HepG2 (cell line): ENCODE results near the gene LYST. TPM values are rescaled to one million over a fixed set of nuclear protein-coding genes. Genes with fewer than 3 reads are reported as not detected.

Experiments used
- ATAC-seq: fragments of 200-7000 bp; cut with Tn5 transposase; 3 replicates; pipeline ENCODE4 v1.9.1; 2020; ENCODE audit warnings: mild to moderate bottlenecking, moderate library complexity
- BruUV-seq: library from RNA; stranded (reverse); fragments of 400-500 nt; replicated peaks from 2 replicates; lab custom pipeline; 2021; lab: Mats Ljungman, UMichigan
- CTCF ChIA-PET: fragments of 300-600 bp; formaldehyde crosslinking; extraction: SDS; loops from one replicate; lab custom pipeline; 2021; ENCODE audit warnings: low total read pairs, inconsistent platforms, low intra/inter-chr PET ratio; lab: Yijun Ruan, JAX
- POLR2A ChIA-PET: fragments of 350-600 bp; sonication (Branson Sonifier 250); formaldehyde crosslinking; loops from one replicate; lab custom pipeline; 2020; ENCODE audit warnings: antibody characterized with exemption, inconsistent platforms; lab: Yijun Ruan, JAX
- DNase-seq: peaks from one replicate; pipeline ENCODE4 v3.0.0-alpha.2; 2015; ENCODE audit warnings: low spot score
- FAIRE-seq: peaks from 3 replicates; lab custom pipeline; 2011; peaks lifted over from hg19 to GRCh38; lab: Jason Lieb, UNC
- H2AFZ ChIP-seq: one replicate; pipeline ENCODE4 v1.6.1; 2011; ENCODE audit warnings: low read length, inconsistent platforms
- H3K27ac ChIP-seq: fragments of 300-600 bp; 3 replicates; pipeline ENCODE4 v1.8.0; 2011; ENCODE audit warnings: mixed run types, mild to moderate bottlenecking, mixed read lengths, low read length, inconsistent platforms; ENCODE audit not compliant: insufficient read depth; ENCODE audit errors: extremely low read length
- H3K27me3 ChIP-seq, 2 experiments: fragments of 200-600 bp in 1 of 2; 2 replicates in 1 of 2; 3 replicates in 1 of 2; pipeline versions ENCODE4 v1.6.0 to v1.8.0; 2011; ENCODE audit warnings: low read length in 2 of 2, mild to moderate bottlenecking in 2 of 2, moderate library complexity in 2 of 2, inconsistent platforms in 1 of 2; ENCODE audit not compliant: insufficient read depth in 2 of 2, control insufficient read depth in 1 of 2
- H3K36me3 ChIP-seq, 2 experiments: fragments of 200-600 bp in 1 of 2; replicated peaks in 1 of 2; 2 replicates in 1 of 2; 3 replicates in 1 of 2; pipeline versions ENCODE4 v1.5.1 to v1.8.0; 2011; ENCODE audit warnings: low read length in 2 of 2, inconsistent platforms in 1 of 2; ENCODE audit not compliant: insufficient read depth in 2 of 2, control insufficient read depth in 1 of 2
- H3K4me1 ChIP-seq: 2 replicates; pipeline ENCODE4 v1.5.1; 2012; ENCODE audit warnings: low read length, inconsistent platforms; ENCODE audit not compliant: insufficient read depth
- H3K4me2 ChIP-seq: 2 replicates; pipeline ENCODE4 v1.6.0; 2011; ENCODE audit warnings: low read depth, low read length, inconsistent platforms
- H3K4me3 ChIP-seq, 3 experiments: fragments of 200-600 bp in 1 of 3; sonication (generic), shearing (Covaris generic) in 1 of 3; replicated peaks in 1 of 3; 2 replicates each; pipeline ENCODE4 v1.5.1; 2011 to 2016; ENCODE audit warnings: low read length in 3 of 3, inconsistent platforms in 2 of 3, low read depth in 2 of 3, mild to moderate bottlenecking in 2 of 3, control low read depth in 1 of 3, mixed read lengths in 1 of 3; ENCODE audit not compliant: insufficient read depth in 1 of 3
- H3K79me2 ChIP-seq: one replicate; pipeline ENCODE4 v1.6.1; 2011; ENCODE audit warnings: low read length, inconsistent platforms; ENCODE audit not compliant: insufficient read depth
- H3K9ac ChIP-seq: 2 replicates; pipeline ENCODE4 v1.6.0; 2011; ENCODE audit warnings: mild to moderate bottlenecking, low read depth, low read length, inconsistent platforms; ENCODE audit not compliant: insufficient read depth
- H3K9me3 ChIP-seq: 2 replicates; pipeline ENCODE4 v1.5.1; 2012; ENCODE audit warnings: mild to moderate bottlenecking, low read length
- H4K20me1 ChIP-seq: 2 replicates; pipeline ENCODE4 v1.6.0; 2011; ENCODE audit warnings: inconsistent platforms, mild to moderate bottlenecking, low read length, moderate library complexity; ENCODE audit not compliant: insufficient read depth
- EED ChIP-seq: sonication (generic); formaldehyde crosslinking; IDR thresholded peaks from 2 replicates; pipeline ENCODE4 v1.5.0; 2020; ENCODE audit warnings: mild to moderate bottlenecking, missing genetic modification reagents
- GATAD1 ChIP-seq: IDR thresholded peaks from 2 replicates; pipeline ENCODE4 v1.6.1; 2016; ENCODE audit warnings: missing genetic modification reagents, missing compliant biosample characterization
- HNF4A ChIP-seq: sonication (generic); formaldehyde crosslinking; IDR thresholded peaks from 2 replicates; pipeline ENCODE4 v1.4.0; 2020; ENCODE audit warnings: missing genetic modification reagents
- NR2F6 ChIP-seq, 2 experiments: IDR thresholded peaks; 2 replicates each; pipeline ENCODE4 v1.6.1; 2016; ENCODE audit warnings: antibody characterized with exemption in 1 of 2, mild to moderate bottlenecking in 1 of 2
- PHF20 ChIP-seq: sonication (generic); formaldehyde crosslinking; IDR thresholded peaks from 2 replicates; pipeline ENCODE4 v1.5.0; 2020; ENCODE audit warnings: mild to moderate bottlenecking, missing genetic modification reagents
- RXRB ChIP-seq: IDR thresholded peaks from 2 replicates; pipeline ENCODE4 v1.6.1; 2016; ENCODE audit warnings: borderline replicate concordance, missing genetic modification reagents, missing compliant biosample characterization
- SIN3A ChIP-seq: IDR thresholded peaks from 2 replicates; pipeline ENCODE4 v1.6.1; 2011; ENCODE audit warnings: low read depth, mild to moderate bottlenecking, control low read depth, low read length, borderline replicate concordance
- SMAD1 ChIP-seq: sonication (generic); formaldehyde crosslinking; IDR thresholded peaks from 2 replicates; pipeline ENCODE4 v1.4.0; 2020; ENCODE audit warnings: missing genetic modification reagents, low read depth, mild to moderate bottlenecking, borderline replicate concordance
- ZFP90 ChIP-seq: sonication (generic); formaldehyde crosslinking; IDR thresholded peaks from 2 replicates; pipeline ENCODE4 v1.8.0; 2022; ENCODE audit warnings: missing genetic modification reagents, mild to moderate bottlenecking, inconsistent platforms, borderline replicate concordance
- ZNF143 ChIP-seq: sonication (generic); formaldehyde crosslinking; IDR thresholded peaks from 2 replicates; pipeline ENCODE4 v1.4.0; 2020; ENCODE audit warnings: missing genetic modification reagents
- ZNF160 ChIP-seq: sonication (generic); formaldehyde crosslinking; IDR thresholded peaks from 2 replicates; pipeline ENCODE4 v1.8.0; 2022; ENCODE audit warnings: mild to moderate bottlenecking, inconsistent platforms, missing genetic modification reagents
- ZNF564 ChIP-seq: sonication (generic); formaldehyde crosslinking; IDR thresholded peaks from 2 replicates; pipeline ENCODE4 v1.8.1; 2023; ENCODE audit warnings: mild to moderate bottlenecking, missing genetic modification reagents
- ZNF615 ChIP-seq: sonication (generic); formaldehyde crosslinking; IDR thresholded peaks from 2 replicates; pipeline ENCODE4 v1.5.0; 2020; ENCODE audit warnings: mild to moderate bottlenecking, missing genetic modification reagents, borderline replicate concordance
- ZNF747 ChIP-seq: sonication (generic); formaldehyde crosslinking; IDR thresholded peaks from 2 replicates; pipeline ENCODE4 v1.8.1; 2023; ENCODE audit warnings: missing genetic modification reagents, mild to moderate bottlenecking, borderline replicate concordance
- WGBS: methylation state at CpG from one replicate; pipeline ENCODE4 v1.1.6; 2017; ENCODE audit warnings: low lambda C conversion rate; 5-methylcytosine and 5-hydroxymethylcytosine counted together
- in situ Hi-C: cut with HindIII; loops from 2 replicates; pipeline ENCODE4 v1.10.0; 2017; ENCODE audit warnings: low pct_unique_long_range_greater_than_20kb; ENCODE audit not compliant: extremely low pct_ligation_motif_present
- intact Hi-C: fragments of 100-400 bp; cut with micrococcal nuclease; formaldehyde crosslinking; loops from one replicate; pipeline ENCODE4 v1.10.0; 2022; ENCODE audit not compliant: unreplicated experiment
- polyA plus RNA-seq, 8 experiments: library from polyadenylated mRNA; depleted of rRNA in 3 of 8; stranded (reverse) in 7 of 8; unstranded in 1 of 8; fragments of >200 nt; fragmentation: Illumina TruSeq in 4 of 8; extraction: Trizol in 4 of 8; gene quantifications; 2 replicates each; pipeline versions ENCODE4 v1.2.1 to v1.2.3, GENCODE V29; 2011 to 2016; ENCODE audit warnings: low read depth in 4 of 8, missing spikeins in 1 of 8, mixed read lengths in 1 of 8; ENCODE audit not compliant: insufficient read depth in 1 of 8
- total RNA-seq, 5 experiments: library from RNA; depleted of rRNA; stranded (reverse); fragments of >200 nt; fragmentation: Illumina TruSeq; extraction: Trizol; gene quantifications; 2 replicates each; pipeline ENCODE4 v1.2.3, GENCODE V29; 2016; ENCODE audit warnings: low read depth in 1 of 5
- TF ChIP-seq, protein P1 (sequence below): sonication (generic); formaldehyde crosslinking; IDR thresholded peaks from 2 replicates; pipeline ENCODE4 v1.5.0; 2020; ENCODE audit warnings: mild to moderate bottlenecking, missing genetic modification reagents
- TF ChIP-seq, protein P2 (sequence below): sonication (generic); formaldehyde crosslinking; IDR thresholded peaks from 2 replicates; pipeline ENCODE4 v1.4.0; 2020; ENCODE audit warnings: mild to moderate bottlenecking, low read depth, missing genetic modification reagents
- TF ChIP-seq, protein P3 (sequence below): sonication (generic); formaldehyde crosslinking; IDR thresholded peaks from 2 replicates; pipeline ENCODE4 v1.5.1; 2020; ENCODE audit warnings: mild to moderate bottlenecking, missing genetic modification reagents, moderate library complexity
- TF ChIP-seq, protein P4 (sequence below): sonication (generic); formaldehyde crosslinking; conservative IDR thresholded peaks from 2 replicates; pipeline ENCODE4 v1.5.0; 2020; ENCODE audit warnings: missing genetic modification reagents

The LYST gene
- total and polyA plus RNA-seq, 2 of the 13 experiments (the other 11 are each of a cell fraction or from before 2014, with no cell fraction given): 0.91 to 2.5 TPM

DNA sequence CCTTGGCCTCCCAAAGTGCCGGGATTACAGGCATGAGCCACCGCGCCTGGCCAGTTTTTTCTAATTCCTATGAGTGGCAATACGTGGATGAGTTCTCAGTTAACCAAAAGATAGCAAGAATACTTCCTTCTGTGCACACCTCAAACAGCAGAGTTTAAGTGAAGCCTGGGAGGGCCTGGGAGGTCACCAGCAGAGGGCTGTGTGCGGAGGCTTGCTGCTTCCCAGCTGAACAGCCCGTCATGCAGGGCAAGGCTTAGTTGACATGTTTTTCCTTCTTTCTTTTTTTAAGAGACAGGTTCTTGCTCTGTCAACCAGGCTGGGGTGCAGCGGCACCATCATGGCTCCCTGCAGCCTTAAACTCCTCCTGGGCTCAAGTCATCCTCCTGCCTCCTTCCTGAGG is 234.9 kb downstream of the LYST start (continued):
- TF ChIP-seq SIN3A: no peak
- no peak for TF ChIP-seq HNF4A (CRISPR knock-in tag)
- TF ChIP-seq, protein P1, sequence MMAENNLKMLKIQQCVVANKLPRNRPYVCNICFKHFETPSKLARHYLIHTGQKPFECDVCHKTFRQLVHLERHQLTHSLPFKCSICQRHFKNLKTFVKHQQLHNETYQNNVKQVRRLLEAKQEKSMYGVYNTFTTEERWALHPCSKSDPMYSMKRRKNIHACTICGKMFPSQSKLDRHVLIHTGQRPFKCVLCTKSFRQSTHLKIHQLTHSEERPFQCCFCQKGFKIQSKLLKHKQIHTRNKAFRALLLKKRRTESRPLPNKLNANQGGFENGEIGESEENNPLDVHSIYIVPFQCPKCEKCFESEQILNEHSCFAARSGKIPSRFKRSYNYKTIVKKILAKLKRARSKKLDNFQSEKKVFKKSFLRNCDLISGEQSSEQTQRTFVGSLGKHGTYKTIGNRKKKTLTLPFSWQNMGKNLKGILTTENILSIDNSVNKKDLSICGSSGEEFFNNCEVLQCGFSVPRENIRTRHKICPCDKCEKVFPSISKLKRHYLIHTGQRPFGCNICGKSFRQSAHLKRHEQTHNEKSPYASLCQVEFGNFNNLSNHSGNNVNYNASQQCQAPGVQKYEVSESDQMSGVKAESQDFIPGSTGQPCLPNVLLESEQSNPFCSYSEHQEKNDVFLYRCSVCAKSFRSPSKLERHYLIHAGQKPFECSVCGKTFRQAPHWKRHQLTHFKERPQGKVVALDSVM (CRISPR knock-in tag): no peak

DNA sequence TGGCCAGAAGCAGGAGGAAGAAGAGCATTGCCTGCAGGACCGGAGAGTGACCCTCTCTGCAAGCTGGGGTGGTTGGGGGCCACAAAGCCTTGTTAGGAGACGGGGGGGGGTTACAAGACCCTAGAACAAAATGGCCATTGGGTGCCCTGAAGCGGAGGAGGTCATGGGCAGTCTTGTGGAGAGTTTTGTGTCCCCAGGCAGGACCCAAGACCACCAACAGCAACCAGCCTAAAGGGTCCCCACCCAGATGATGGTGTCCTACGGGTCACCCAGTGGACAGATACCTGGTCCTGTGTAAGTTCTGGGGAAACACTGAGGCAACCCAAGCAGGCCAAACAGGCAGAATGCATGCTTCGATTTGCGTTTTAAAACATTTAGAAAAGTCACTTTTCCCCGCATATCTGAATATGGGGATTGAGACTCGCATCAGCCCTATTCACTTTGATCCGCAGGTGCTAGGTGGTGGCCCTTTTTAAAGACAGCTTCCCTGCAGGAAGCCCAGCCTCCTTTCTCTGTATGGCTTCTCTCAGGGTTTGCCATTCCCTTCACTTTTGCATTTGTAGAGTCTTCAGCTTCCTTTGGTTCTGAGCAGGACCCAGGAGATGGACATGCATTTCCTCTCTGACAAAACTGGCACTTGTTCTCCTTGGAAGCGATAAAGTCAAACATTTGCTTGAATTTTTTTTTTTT is 238.2 kb downstream of the LYST start:
- POLR2A ChIA-PET: no interaction called here
- Histone ChIP-seq H4K20me1 (peaks cover 43% of the 10 kb centered on the region), H3K9ac (no peak overlapping the region), H3K27ac (no peak overlapping the region), H3K4me2 (no peak overlapping the region), H3K27me3 (no peaks in the 10 kb centered on the region), H3K36me3 (peaks cover 0 to 11% of the 10 kb centered on the region in 2 experiments; a peak in 1 of 5 replicates), H2AFZ (no peak overlapping the region), H3K4me1 (peaks cover 54% of the 10 kb centered on the region), H3K79me2 (peaks cover 44% of the 10 kb centered on the region), H3K9me3 (no peaks in the 10 kb centered on the region), H3K4me3 (no peak overlapping the region)
- CTCF ChIA-PET: no interaction called here
- intact Hi-C loops: no loop called here
- no peak for ATAC-seq
- DNase-seq: no peak
- WGBS: 97% methylated on average over 10 of the region's 10 CpGs
- in situ Hi-C loops: no loop called here
- FAIRE-seq: no peak
- no TSS peak for BruUV-seq
- no peak for TF ChIP-seq NR2F6 (IDR thresholded peaks at IDR 0.05)
- no peak for TF ChIP-seq NR2F6 (CRISPR knock-in tag; IDR thresholded peaks at IDR 0.05)
- TF ChIP-seq, protein P2, sequence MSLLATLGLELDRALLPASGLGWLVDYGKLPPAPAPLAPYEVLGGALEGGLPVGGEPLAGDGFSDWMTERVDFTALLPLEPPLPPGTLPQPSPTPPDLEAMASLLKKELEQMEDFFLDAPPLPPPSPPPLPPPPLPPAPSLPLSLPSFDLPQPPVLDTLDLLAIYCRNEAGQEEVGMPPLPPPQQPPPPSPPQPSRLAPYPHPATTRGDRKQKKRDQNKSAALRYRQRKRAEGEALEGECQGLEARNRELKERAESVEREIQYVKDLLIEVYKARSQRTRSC (CRISPR knock-in tag): no peak
- TF ChIP-seq SMAD1 (CRISPR knock-in tag): no peak
- TF ChIP-seq ZNF143 (CRISPR knock-in tag): no peak
- TF ChIP-seq RXRB (CRISPR knock-in tag): no peak
- TF ChIP-seq GATAD1 (CRISPR knock-in tag): no peak
- TF ChIP-seq ZFP90 (CRISPR knock-in tag): no peak
- no peak for TF ChIP-seq ZNF747 (CRISPR knock-in tag)
- TF ChIP-seq ZNF160 (CRISPR knock-in tag): no peak
- TF ChIP-seq, protein P3, sequence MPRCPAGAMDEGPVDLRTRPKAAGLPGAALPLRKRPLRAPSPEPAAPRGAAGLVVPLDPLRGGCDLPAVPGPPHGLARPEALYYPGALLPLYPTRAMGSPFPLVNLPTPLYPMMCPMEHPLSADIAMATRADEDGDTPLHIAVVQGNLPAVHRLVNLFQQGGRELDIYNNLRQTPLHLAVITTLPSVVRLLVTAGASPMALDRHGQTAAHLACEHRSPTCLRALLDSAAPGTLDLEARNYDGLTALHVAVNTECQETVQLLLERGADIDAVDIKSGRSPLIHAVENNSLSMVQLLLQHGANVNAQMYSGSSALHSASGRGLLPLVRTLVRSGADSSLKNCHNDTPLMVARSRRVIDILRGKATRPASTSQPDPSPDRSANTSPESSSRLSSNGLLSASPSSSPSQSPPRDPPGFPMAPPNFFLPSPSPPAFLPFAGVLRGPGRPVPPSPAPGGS (CRISPR knock-in tag): no peak
- no peak for TF ChIP-seq PHF20 (CRISPR knock-in tag)
- TF ChIP-seq, protein P4, sequence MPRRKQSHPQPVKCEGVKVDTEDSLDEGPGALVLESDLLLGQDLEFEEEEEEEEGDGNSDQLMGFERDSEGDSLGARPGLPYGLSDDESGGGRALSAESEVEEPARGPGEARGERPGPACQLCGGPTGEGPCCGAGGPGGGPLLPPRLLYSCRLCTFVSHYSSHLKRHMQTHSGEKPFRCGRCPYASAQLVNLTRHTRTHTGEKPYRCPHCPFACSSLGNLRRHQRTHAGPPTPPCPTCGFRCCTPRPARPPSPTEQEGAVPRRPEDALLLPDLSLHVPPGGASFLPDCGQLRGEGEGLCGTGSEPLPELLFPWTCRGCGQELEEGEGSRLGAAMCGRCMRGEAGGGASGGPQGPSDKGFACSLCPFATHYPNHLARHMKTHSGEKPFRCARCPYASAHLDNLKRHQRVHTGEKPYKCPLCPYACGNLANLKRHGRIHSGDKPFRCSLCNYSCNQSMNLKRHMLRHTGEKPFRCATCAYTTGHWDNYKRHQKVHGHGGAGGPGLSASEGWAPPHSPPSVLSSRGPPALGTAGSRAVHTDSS (CRISPR knock-in tag): no peak
- no peak for TF ChIP-seq ZNF564 (CRISPR knock-in tag)
- TF ChIP-seq EED (CRISPR knock-in tag): no peak
- TF ChIP-seq ZNF615: no peak
